GM12878 (cell line): ENCODE measurements around the gene LIMA1. TPM values are rescaled to one million over a fixed set of nuclear protein-coding genes. Genes with fewer than 3 reads are reported as not detected.

ENCODE experiments used
- ATAC-seq: fragments of 200-7000 bp; cut with Tn5 transposase; 3 replicates; pipeline ENCODE4 v1.9.1; 2020; ENCODE audit warnings: mild to moderate bottlenecking, moderate library complexity
- BruUV-seq: library from RNA; stranded (reverse); fragments of 400-500 nt; replicated peaks from 2 replicates; lab custom pipeline; 2021; lab: Mats Ljungman, UMichigan
- CTCF ChIA-PET: fragments of 300-600 bp; sonication (Branson Sonifier 250); formaldehyde crosslinking; extraction: SDS; loops from one replicate; lab custom pipeline; 2021; ENCODE audit warnings: inconsistent platforms; lab: Yijun Ruan, JAX
- POLR2A ChIA-PET: fragments of 350-600 bp; formaldehyde crosslinking; extraction: SDS; loops from one replicate; lab custom pipeline; 2021; ENCODE audit warnings: inconsistent platforms; lab: Charles Lee
- RAD21 ChIA-PET: fragments of 300-600 bp; sonication (Branson Sonifier 250); formaldehyde crosslinking; loops from one replicate; lab custom pipeline; 2023; ENCODE audit warnings: antibody characterized with exemption; ENCODE audit not compliant: unreplicated experiment; lab: Charles Lee
- SMC1A ChIA-PET: fragments of 300-600 bp; sonication (Branson Sonifier 250); formaldehyde crosslinking; loops from one replicate; lab custom pipeline; 2023; ENCODE audit not compliant: unreplicated experiment, uncharacterized antibody; lab: Charles Lee
- DNase-seq: peaks from one replicate; pipeline ENCODE4 v3.0.0-alpha.2; 2011; ENCODE audit warnings: low read depth, low spot score
- FAIRE-seq: peaks from 3 replicates; lab custom pipeline; 2011; peaks lifted over from hg19 to GRCh38; lab: Jason Lieb, UNC
- H2AFZ ChIP-seq: 2 replicates; pipeline ENCODE4 v1.6.0; 2011; ENCODE audit warnings: low read depth, low read length, control low read depth; ENCODE audit not compliant: control insufficient read depth
- H3K27ac ChIP-seq: 2 replicates; pipeline ENCODE4 v1.5.1; 2011; ENCODE audit warnings: control low read depth; ENCODE audit not compliant: control insufficient read depth, insufficient read depth
- H3K27me3 ChIP-seq, 2 experiments: replicated peaks in 1 of 2; 2 replicates each; pipeline versions ENCODE4 v1.6.0 to v1.6.1; 2011; ENCODE audit warnings: low read length in 1 of 2; ENCODE audit not compliant: control insufficient read depth in 2 of 2, insufficient read depth in 2 of 2
- H3K36me3 ChIP-seq, 2 experiments: 2 replicates each; pipeline ENCODE4 v1.5.1; 2011; ENCODE audit warnings: low read length in 1 of 2; ENCODE audit not compliant: control insufficient read depth in 2 of 2, insufficient read depth in 2 of 2
- H3K4me1 ChIP-seq: 2 replicates; pipeline ENCODE4 v1.6.1; 2011; ENCODE audit warnings: mild to moderate bottlenecking, low read length, moderate library complexity, mixed read lengths; ENCODE audit not compliant: control insufficient read depth, insufficient read depth
- H3K4me2 ChIP-seq: 2 replicates; pipeline ENCODE4 v1.6.0; 2011; ENCODE audit warnings: control low read depth; ENCODE audit not compliant: control insufficient read depth, insufficient read depth
- H3K4me3 ChIP-seq: fragments of 200-600 bp; sonication (generic); 2 replicates; pipeline ENCODE4 v1.5.1; 2016
- H3K79me2 ChIP-seq: 2 replicates; pipeline ENCODE4 v1.6.0; 2011; ENCODE audit warnings: low read length; ENCODE audit not compliant: control insufficient read depth, insufficient read depth
- H3K9ac ChIP-seq: 2 replicates; pipeline ENCODE4 v1.8.0; 2011; ENCODE audit warnings: low read length, control low read depth, mixed read lengths; ENCODE audit not compliant: control insufficient read depth, insufficient read depth
- H3K9me3 ChIP-seq: replicated peaks from 3 replicates; pipeline ENCODE4 v1.5.1; 2011; ENCODE audit warnings: mild to moderate bottlenecking, low read length; ENCODE audit not compliant: control insufficient read depth, insufficient read depth
- H4K20me1 ChIP-seq: 2 replicates; pipeline ENCODE4 v1.6.0; 2011; ENCODE audit not compliant: control insufficient read depth, insufficient read depth
- BACH1 ChIP-seq: fragments of 450-650 bp; IDR thresholded peaks from 2 replicates; pipeline ENCODE4 v1.6.1; 2017; ENCODE audit warnings: mild to moderate bottlenecking, borderline replicate concordance
- HSF1 ChIP-seq: fragments of 150-350 bp; IDR thresholded peaks from 2 replicates; pipeline ENCODE4 v1.6.1; 2014; ENCODE audit warnings: mild to moderate bottlenecking, low read depth, low read length
- KDM1A ChIP-seq: fragments of 200-600 bp; sonication (generic); IDR thresholded peaks from 2 replicates; pipeline ENCODE4 v1.6.1; 2016; ENCODE audit warnings: borderline replicate concordance
- KLF5 ChIP-seq: fragments of 450-650 bp; IDR thresholded peaks from 2 replicates; pipeline ENCODE4 v1.6.1; 2014; ENCODE audit warnings: mild to moderate bottlenecking; ENCODE audit not compliant: partially characterized antibody
- MTA2 ChIP-seq: fragments of 450-650 bp; IDR thresholded peaks from 2 replicates; pipeline ENCODE4 v1.6.1; 2016; ENCODE audit warnings: low read depth, mild to moderate bottlenecking, moderate library complexity
- SIX5 ChIP-seq: IDR thresholded peaks from 2 replicates; pipeline ENCODE4 v1.6.1; 2011; ENCODE audit warnings: mild to moderate bottlenecking, low read depth, low read length, moderate library complexity; ENCODE audit not compliant: severe bottlenecking
- SMC3 ChIP-seq: IDR thresholded peaks from 2 replicates; pipeline ENCODE4 v1.6.1; 2011; ENCODE audit warnings: low read length, improper control_type of control experiment, borderline replicate concordance
- YBX1 ChIP-seq: fragments of 450-650 bp; IDR thresholded peaks from 2 replicates; pipeline ENCODE4 v1.6.1; 2016; ENCODE audit warnings: antibody characterized with exemption
- ZBED1 ChIP-seq: IDR thresholded peaks from 2 replicates; pipeline ENCODE4 v1.6.1; 2016; ENCODE audit warnings: borderline replicate concordance
- ZNF217 ChIP-seq: fragments of 450-650 bp; IDR thresholded peaks from 2 replicates; pipeline ENCODE4 v1.6.1; 2017; ENCODE audit warnings: antibody characterized with exemption, mild to moderate bottlenecking
- WGBS: methylation state at CpG from one replicate; pipeline ENCODE4 v1.1.6; 2016; ENCODE audit warnings: low lambda C conversion rate; ENCODE audit not compliant: insufficient replicate concordance, insufficient coverage; ENCODE audit errors: missing lambda C conversion rate; 5-methylcytosine and 5-hydroxymethylcytosine counted together
- in situ Hi-C: fragments of 300-500 bp; cut with MboI; formaldehyde crosslinking; loops from 9 replicates; pipeline ENCODE4 v1.14.3; 2018; ENCODE audit warnings: mixed read lengths
- intact Hi-C: fragments of 100-400 bp; cut with micrococcal nuclease; formaldehyde crosslinking; loops from one replicate; pipeline ENCODE4 v1.14.2; 2022; ENCODE audit not compliant: unreplicated experiment
- polyA plus RNA-seq, 11 experiments: library from polyadenylated mRNA; depleted of rRNA in 4 of 11; unstranded in 6 of 11; stranded (reverse) in 5 of 11; fragments of >200 nt; fragmentation: Nextera tagmentation in 4 of 11; fragmentation: Illumina TruSeq in 1 of 11; extraction: Ambion mirVana in 4 of 11; extraction: Trizol in 1 of 11; gene quantifications; 1 replicate in 1 of 11; 2 replicates in 10 of 11; pipeline versions ENCODE4 v1.2.1 to v1.2.3, GENCODE V29; 2011 to 2016; ENCODE audit warnings: inconsistent platforms in 2 of 11, missing spikeins in 2 of 11, low read depth in 1 of 11
- total RNA-seq, 4 experiments: library from RNA; depleted of rRNA in 3 of 4; stranded (reverse); fragments of >200 nt in 3 of 4; fragmentation: Illumina TruSeq in 1 of 4; extraction: Trizol in 1 of 4; gene quantifications; 2 replicates each; pipeline versions ENCODE4 v1.2.1 to v1.2.3, GENCODE V29; 2013 to 2021

The LIMA1 gene
- total and polyA plus RNA-seq, 10 of the 15 experiments (the other 5 are each of a cell fraction or from before 2014, with no cell fraction given) = 53.2 to 109 (median 60.8) TPM

- SMC1A ChIA-PET = interaction anchor here (1.1 to 1.2 kb wide), 2 partner anchors 60 to 62 kb away, joined by 3 read pairs; no protein-coding TSS in a partner anchor
- Histone ChIP-seq H3K9ac (no peak overlapping the region), H3K4me1 (no peaks in the 10 kb centered on the region), H3K36me3 (no peaks in the 10 kb centered on the region), H3K9me3 (no peaks in the 10 kb centered on the region), H3K27me3 (no peaks in the 10 kb centered on the region), H3K27ac (no peak overlapping the region), H4K20me1 (no peaks in the 10 kb centered on the region), H3K4me2 (no peak overlapping the region), H3K4me3 (no peak overlapping the region), H3K79me2 (peaks cover 44% of the 10 kb centered on the region), H2AFZ (no peak overlapping the region)
- no TSS peak for BruUV-seq
- no peak for ATAC-seq
- CTCF ChIA-PET = interaction anchor here (0.6 to 18.0 kb wide), 4 partner anchors 14 to 422 kb away, joined by 4 to 257 read pairs (median 7); partner anchors contain the start of gene COX14
- POLR2A ChIA-PET = interaction anchor here (0.6 to 2.0 kb wide), 4 partner anchors 12 to 542 kb away, joined by 3 to 6 read pairs (median 4); partner anchors contain the start of gene COX14
- DNase-seq = no peak
- no peak for FAIRE-seq
- intact Hi-C loops = loop anchor here (5.0 kb wide), 1 partner anchor 35 kb away; no protein-coding TSS in a partner anchor
- in situ Hi-C loops = no loop called here
- WGBS = 94% methylated on average over 2 of the region's 2 CpGs
- TF ChIP-seq KDM1A (no peak), SMC3 (no peak), ZNF217 (no peak), KLF5 (no peak), BACH1 (no peak), SIX5 (no peak), HSF1 (no peak), MTA2 (no peak), ZBED1 (no peak), YBX1 (no peak)
- RAD21 ChIA-PET = interaction anchor here (0.6 to 1.4 kb wide), 3 partner anchors 29 to 196 kb away, joined by 3 to 4 read pairs (median 4); no protein-coding TSS in a partner anchor
Observed at GRCh38 chr12:50162230-50162629, 121.1 kb downstream of the LIMA1 start.
